Activated naive CD8-positive, alpha-beta T cell treated with anti-CD3 and anti-CD28 coated beads, Interleukin-2, amount 50 U/mL, for 24 hours (primary cell): ENCODE measurements around the gene CDH23.

Experiments used
- ATAC-seq: fragments of 150-1000 bp; cut with Tn5 transposase; one replicate; pipeline ENCODE4 v1.10.0; 2021
- DNase-seq: peaks from one replicate; pipeline ENCODE4 v3.0.0; 2021
- H3K27ac Mint-ChIP-seq: one replicate; pipeline ENCODE4 v1.8.0; 2021; ENCODE audit warnings: mild to moderate bottlenecking, mixed read lengths
- H3K27me3 Mint-ChIP-seq: one replicate; pipeline ENCODE4 v1.8.0; 2021; ENCODE audit warnings: mixed read lengths
- H3K36me3 Mint-ChIP-seq: one replicate; pipeline ENCODE4 v1.8.0; 2021; ENCODE audit warnings: low read depth, mixed read lengths
- H3K4me1 Mint-ChIP-seq: one replicate; pipeline ENCODE4 v1.8.0; 2021; ENCODE audit warnings: mixed read lengths
- H3K4me3 Mint-ChIP-seq: one replicate; pipeline ENCODE4 v1.8.0; 2021; ENCODE audit warnings: mild to moderate bottlenecking, moderate library complexity, mixed read lengths
- H3K9me3 Mint-ChIP-seq: one replicate; pipeline ENCODE4 v1.8.0; 2021; ENCODE audit warnings: mixed read lengths

CDH23 gene

DNA sequence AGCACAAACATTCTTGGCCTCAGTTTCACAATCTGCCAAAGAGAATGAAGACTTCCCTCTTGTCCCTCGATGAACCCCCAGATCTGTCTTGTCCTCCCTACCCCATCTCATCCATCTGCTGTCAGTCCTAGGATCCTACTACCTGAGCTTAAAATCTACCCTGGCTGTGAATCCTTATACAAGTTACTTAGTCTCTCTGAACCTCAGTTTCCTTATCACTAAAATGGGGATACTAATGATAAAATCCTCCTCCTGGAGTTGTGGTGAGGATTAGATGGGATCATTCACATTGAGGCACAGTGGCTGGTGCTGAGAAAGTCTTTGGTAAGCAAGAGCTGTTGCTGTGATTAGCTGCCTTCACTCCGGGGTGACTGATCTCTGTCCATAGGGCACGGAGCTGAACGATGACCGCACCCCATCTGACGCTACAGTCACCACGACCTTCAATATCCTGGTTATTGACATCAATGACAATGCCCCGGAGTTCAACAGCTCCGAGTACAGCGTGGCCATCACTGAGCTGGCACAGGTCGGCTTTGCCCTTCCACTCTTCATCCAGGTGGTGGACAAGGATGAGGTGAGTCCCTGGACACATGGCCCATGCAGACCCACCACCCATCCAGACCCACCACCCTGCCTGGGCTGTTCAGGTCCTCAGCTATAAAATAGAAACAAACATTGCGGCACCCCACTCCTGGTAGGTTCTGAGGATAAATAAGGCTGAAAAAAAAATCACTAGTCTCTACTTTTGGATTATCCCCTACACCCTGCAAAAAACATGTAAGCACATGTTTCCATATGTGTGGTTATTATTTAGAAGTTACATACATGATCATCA is 220.3 kb downstream of the CDH23 start:
- ATAC-seq (no peak), DNase-seq (no peak)
- Mint-ChIP-seq H3K27me3 (peaks cover 4% of the 10 kb centered on the region), H3K36me3 (no peaks in the 10 kb centered on the region), H3K4me1 (peaks cover under 1% of the 10 kb centered on the region), H3K4me3 (no peak overlapping the region), H3K27ac (no peak overlapping the region), H3K9me3 (no peaks in the 10 kb centered on the region)

DNA sequence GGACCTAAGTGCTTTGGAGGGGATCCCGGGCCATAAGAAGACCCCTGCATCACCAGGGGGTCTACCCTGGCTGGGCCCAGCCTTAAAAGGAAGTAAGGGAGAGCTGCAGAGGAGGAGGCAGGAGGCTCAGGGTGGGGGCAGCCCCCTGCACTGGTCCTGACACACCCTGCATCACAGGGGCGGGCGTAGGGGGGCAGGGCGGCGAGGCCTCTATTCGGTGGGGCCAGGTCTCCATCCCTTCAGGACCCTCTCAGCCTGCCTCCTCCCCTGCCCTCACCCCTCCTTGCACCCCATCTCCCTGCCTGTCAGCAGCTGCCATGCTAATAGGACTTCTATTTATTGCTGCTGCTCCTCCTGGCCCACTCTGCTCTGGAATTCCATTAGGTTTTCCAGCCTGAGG is 221.5 kb downstream of the CDH23 start:
- DNase-seq: no peak
- Mint-ChIP-seq H3K27me3 (peaks cover 2% of the 10 kb centered on the region), H3K36me3 (no peaks in the 10 kb centered on the region), H3K27ac (no peak overlapping the region), H3K9me3 (no peaks in the 10 kb centered on the region), H3K4me3 (no peak overlapping the region), H3K4me1 (peaks cover 2% of the 10 kb centered on the region)
- ATAC-seq: no peak

DNA sequence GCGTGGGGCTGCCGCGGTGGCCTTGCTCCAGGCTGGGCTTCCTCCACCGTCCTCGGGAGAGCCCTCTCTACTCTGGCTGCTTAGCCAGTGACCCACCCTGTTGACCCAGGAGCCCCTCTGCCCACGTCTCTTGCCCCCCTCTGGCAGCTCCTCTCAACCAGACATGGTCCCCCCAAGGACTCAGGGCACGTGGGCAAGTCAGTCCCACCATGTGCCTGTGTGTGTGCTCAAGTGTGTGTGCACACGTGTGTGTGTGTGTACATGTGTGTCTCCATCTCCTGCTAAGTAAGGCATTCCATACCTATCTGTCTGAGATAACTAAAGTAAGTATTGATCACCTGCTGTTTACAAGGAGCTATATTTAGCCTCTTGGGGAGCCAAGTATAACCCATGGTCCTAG is 221.9 kb downstream of the CDH23 start:
- no peak for DNase-seq
- peaks cover 2% of the 10 kb centered on the region for H3K4me1 Mint-ChIP-seq
- H3K4me3 Mint-ChIP-seq: no peak overlapping the region
- H3K27ac Mint-ChIP-seq: no peak overlapping the region
- no peaks in the 10 kb centered on the region for H3K9me3 Mint-ChIP-seq
- no peaks in the 10 kb centered on the region for H3K36me3 Mint-ChIP-seq
- ATAC-seq: no peak
- H3K27me3 Mint-ChIP-seq: peaks cover 2% of the 10 kb centered on the region

DNA sequence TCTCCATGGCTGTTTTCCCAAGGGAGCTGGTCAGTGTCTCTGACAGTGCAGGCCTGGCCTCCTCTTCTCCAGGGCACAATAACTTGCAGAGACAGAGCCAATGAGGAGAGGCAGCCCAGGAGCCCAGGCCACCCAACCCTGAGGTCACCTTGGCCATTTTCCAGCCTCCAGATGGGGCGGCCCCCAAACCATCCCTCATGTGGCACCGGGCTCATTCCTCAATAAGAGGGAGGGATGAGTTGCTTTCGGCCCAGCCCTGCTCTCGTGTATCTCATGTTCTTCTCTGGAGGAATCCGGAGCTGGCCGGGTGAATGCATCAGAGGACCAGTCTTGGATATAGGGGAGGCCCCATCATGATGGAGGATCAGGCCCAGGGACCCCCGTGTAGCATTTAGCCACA is 223.9 kb downstream of the CDH23 start:
- H3K9me3 Mint-ChIP-seq: no peaks in the 10 kb centered on the region
- H3K4me1 Mint-ChIP-seq: peaks cover 4% of the 10 kb centered on the region
- no peaks in the 10 kb centered on the region for H3K36me3 Mint-ChIP-seq
- ATAC-seq: no peak
- DNase-seq: no peak
- H3K27me3 Mint-ChIP-seq: peaks cover 2% of the 10 kb centered on the region
- H3K4me3 Mint-ChIP-seq: no peak overlapping the region
- H3K27ac Mint-ChIP-seq: no peak overlapping the region

DNA sequence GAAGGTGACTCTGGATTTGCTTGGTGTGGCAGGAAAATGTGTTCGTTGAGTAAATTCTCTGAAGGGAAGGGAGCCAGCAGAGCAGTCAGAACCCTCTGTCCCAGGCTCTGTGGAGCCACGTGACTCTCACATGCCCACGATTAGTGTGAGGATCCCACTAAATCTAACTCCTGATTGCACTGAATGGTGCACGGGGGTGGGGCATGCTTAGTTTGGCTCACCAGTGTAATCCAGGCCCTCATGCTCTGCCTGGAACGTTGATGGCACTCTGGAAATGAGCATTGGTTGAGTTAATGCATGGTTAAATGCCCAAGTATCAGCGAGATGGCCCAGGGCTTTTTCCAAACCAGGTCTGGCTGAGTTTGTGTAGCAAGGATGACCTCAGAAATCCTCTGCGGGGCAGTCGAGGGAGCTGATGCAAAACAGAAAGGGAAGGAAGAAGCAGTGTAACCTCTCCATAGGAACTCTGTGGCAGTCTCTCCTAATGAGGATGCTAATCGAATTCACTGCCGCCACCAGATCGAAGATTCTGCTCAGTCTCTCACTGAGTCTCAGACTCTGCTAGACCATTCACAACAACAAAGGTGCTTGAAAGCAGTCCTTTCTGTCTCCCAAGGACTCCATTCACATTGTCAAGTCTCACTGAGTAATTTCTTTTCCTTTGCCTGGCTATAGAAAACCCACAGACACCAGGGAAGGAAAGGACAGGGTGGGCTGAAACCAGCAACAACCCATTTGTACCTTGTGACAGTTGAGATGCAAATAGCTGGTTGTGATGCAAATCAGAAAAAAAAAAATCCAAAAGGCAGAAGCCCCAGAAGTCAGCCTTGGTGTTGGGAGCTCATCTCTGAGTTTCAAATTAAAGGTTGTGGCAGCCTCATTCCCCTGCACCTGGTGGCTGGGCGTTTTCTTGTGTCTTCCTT is 224.8 kb downstream of the CDH23 start:
- H3K4me3 Mint-ChIP-seq: no peak overlapping the region
- no peak for ATAC-seq
- no peak overlapping the region for H3K27ac Mint-ChIP-seq
- peaks cover 4% of the 10 kb centered on the region for H3K4me1 Mint-ChIP-seq
- no peaks in the 10 kb centered on the region for H3K9me3 Mint-ChIP-seq
- peaks cover 2% of the 10 kb centered on the region for H3K27me3 Mint-ChIP-seq
- no peak for DNase-seq
- H3K36me3 Mint-ChIP-seq: no peaks in the 10 kb centered on the region

DNA sequence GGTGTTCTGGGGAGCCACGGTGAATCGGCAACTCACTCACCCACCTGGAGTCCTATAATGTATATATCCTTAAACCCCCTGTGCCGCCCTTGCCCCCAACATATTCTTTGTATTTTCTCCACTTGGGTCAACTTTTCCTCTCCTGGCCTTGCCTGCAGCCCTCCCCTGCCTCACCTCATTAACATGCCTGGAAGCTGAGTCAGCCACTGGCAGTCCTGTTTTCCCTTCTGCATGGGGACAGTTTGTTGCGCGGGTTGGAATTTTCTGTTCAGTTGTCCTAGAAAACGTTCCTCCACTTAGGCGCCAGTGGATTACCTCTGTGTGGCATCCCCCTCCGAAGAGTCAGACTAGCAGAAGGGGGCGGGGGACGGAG is 225.4 kb downstream of the CDH23 start:
- no peaks in the 10 kb centered on the region for H3K36me3 Mint-ChIP-seq

DNA sequence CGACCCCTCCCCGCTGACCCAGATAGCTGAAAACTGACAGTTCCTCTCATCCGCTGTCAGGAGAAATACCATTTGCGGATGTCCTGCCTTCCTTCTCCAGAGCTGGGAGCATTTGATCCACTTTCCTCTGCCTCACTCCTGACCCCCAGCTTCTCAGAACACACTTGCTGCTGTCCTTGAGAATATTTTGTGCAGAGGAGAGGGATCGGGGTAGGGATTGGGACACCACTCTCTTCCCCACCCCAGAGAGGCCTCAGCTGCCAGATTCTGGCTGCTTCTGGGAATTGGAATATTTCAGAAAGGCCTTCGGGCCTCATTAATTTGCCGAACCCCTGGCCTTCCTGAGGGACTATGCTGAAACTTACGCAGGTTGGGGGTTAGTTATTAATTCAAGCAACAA is 225.9 kb downstream of the CDH23 start:
- ATAC-seq: no peak
- Mint-ChIP-seq H3K27me3 (peaks cover 2% of the 10 kb centered on the region), H3K36me3 (no peaks in the 10 kb centered on the region), H3K9me3 (no peaks in the 10 kb centered on the region), H3K4me1 (peaks cover 4% of the 10 kb centered on the region), H3K27ac (no peak overlapping the region), H3K4me3 (no peak overlapping the region)
- DNase-seq: no peak

More for the DNA sequence above, 225.4 kb downstream of the CDH23 start:
- DNase-seq (no peak), ATAC-seq (no peak)
- Mint-ChIP-seq H3K9me3 (no peaks in the 10 kb centered on the region), H3K27me3 (peaks cover 2% of the 10 kb centered on the region), H3K27ac (no peak overlapping the region), H3K4me1 (peaks cover 4% of the 10 kb centered on the region), H3K4me3 (no peak overlapping the region)

DNA sequence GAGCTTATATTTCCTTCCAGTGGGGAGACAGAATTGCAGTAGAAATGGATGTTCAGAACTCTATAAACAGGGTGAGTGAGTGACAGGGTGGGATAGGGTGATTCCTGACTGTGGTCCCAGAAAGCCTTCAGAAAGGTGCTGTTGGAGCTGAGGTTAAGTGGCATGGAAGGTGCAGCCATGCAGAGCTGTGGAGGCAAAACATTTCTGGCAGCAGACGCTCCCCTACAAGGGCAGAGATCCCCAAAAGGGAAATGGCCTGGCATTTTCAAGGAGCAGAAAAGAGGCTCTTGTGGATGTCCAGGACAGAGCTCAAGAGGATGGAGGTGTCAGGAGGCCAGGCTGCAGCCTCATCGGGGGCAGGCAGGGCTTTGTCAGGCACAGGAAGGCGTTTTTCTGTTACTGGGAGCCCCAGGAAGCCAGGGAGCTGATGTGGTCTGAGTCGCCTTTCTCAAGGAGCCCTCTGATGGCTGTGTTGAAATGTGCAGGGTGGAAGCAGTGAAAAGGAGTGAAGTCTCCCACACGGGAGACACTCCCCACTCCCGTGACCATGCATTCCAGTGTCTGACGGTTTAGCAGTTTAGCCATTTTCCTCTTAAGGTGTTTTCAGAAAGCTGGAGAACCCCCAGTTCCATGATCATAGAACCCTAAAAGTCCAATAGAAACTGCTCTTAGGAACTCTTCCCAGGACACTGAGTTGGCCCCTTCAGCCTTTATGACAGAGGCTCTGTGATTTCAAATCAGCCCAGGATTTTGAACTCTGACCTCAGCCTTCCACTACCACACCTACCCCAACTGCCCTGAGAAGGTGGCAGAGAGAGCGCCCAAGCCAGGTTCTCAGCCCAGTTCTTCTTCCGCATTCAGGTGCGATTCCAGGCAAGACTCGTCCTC is 226.6 kb downstream of the CDH23 start:
- Mint-ChIP-seq H3K4me1 (peaks cover 4% of the 10 kb centered on the region), H3K27me3 (peaks cover 2% of the 10 kb centered on the region), H3K36me3 (no peaks in the 10 kb centered on the region), H3K4me3 (no peak overlapping the region), H3K9me3 (no peaks in the 10 kb centered on the region), H3K27ac (no peak overlapping the region)
- DNase-seq: no peak
- no peak for ATAC-seq

DNA sequence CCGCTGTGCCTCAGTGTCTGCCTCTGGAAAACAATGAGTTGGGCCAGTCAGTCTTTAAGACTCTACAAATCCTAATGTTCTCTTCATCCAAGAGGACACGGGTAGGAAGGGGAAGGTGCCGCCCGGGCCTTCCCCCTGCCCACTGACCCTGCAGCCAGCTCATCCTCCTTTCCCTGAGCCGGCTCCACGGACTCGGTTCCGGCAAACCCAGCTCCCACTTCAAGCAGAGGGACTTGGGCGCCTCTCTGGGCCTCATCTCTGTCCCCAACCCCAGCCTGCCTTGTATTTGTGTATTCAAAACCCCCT is 227.2 kb downstream of the CDH23 start:
- H3K9me3 Mint-ChIP-seq: no peaks in the 10 kb centered on the region
- no peaks in the 10 kb centered on the region for H3K36me3 Mint-ChIP-seq
- H3K4me1 Mint-ChIP-seq: peaks cover 4% of the 10 kb centered on the region
- no peak overlapping the region for H3K27ac Mint-ChIP-seq
- DNase-seq (no peak), ATAC-seq (no peak)
- H3K4me3 Mint-ChIP-seq: no peak overlapping the region
- peaks cover 2% of the 10 kb centered on the region for H3K27me3 Mint-ChIP-seq

DNA sequence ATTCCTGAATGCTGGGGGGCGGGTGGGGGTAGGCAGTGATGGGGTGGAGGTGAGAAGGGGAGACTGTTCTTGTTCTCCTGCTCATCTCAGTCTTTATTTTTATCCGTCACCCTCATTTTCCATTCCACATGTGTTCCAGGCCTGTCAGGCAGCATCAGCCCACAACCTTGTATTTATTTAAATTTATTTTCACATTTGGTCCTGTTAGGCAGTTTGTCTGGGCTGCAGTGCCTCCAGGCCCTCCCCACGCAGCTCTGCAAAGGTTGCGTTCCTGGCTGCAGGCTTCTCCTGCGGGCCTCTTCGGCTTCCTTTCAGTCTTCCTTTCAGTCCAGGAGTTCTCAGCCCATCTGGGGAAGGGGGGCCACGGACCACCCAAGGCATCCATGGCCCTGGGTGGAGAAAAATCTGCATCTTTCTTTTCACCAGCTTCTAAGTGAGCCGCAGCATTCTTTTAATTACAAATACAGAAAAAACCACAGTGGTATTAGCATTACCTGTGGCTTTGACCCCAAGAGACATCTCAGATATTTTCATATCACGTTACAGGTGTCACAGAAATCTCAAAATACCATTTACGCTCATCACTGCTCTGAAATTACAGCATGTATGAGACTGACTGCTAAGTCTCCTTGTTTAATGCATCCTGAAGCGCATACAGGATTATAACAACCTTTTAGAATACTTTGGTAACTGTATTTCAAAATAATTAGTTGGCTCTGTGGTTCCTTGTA is 228.9 kb downstream of the CDH23 start:
- DNase-seq (no peak), ATAC-seq (no peak)
- Mint-ChIP-seq H3K9me3 (no peaks in the 10 kb centered on the region), H3K27me3 (peaks cover 2% of the 10 kb centered on the region), H3K4me3 (no peak overlapping the region), H3K36me3 (no peaks in the 10 kb centered on the region), H3K27ac (no peak overlapping the region), H3K4me1 (peaks cover 4% of the 10 kb centered on the region)

DNA sequence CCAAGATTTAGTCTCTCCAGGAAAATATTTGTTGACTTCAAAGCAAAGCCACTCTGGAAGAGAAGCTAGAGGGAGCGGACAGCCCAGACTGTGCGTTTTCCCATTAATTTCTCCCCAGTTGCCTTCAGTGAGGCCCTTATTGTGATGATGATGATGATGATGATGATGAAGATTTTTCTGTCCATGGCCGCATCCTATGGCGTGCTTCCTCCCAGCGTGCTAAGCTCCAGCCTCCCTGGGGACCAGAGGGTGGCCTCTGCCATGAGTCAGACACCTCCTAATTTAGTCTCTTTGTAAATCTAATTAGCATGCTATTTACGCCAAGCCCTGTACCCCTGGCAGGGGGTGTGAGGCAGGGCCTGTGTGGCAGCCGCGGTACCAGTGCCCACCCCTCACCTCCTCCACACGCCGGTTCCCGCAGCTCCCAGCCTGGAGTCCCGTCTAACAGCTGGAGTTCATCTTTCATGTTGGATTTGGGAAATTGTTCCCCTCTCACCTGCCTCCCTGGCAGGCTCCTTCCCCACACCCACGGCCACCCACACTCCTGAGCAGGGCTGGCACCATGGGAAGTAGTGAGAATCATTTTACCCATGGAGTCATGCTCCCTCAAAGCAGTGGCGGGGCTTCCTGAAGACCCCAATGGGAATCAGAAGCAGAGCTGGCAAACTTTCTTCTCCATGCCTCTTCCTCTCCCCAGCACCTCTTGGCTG is 230.7 kb downstream of the CDH23 start:
- H3K4me3 Mint-ChIP-seq: no peak overlapping the region
- ATAC-seq (no peak), DNase-seq (no peak)
- no peak overlapping the region for H3K27ac Mint-ChIP-seq
- no peaks in the 10 kb centered on the region for H3K36me3 Mint-ChIP-seq
- no peaks in the 10 kb centered on the region for H3K9me3 Mint-ChIP-seq
- peaks cover 2% of the 10 kb centered on the region for H3K4me1 Mint-ChIP-seq
- H3K27me3 Mint-ChIP-seq: peaks cover 4% of the 10 kb centered on the region

DNA sequence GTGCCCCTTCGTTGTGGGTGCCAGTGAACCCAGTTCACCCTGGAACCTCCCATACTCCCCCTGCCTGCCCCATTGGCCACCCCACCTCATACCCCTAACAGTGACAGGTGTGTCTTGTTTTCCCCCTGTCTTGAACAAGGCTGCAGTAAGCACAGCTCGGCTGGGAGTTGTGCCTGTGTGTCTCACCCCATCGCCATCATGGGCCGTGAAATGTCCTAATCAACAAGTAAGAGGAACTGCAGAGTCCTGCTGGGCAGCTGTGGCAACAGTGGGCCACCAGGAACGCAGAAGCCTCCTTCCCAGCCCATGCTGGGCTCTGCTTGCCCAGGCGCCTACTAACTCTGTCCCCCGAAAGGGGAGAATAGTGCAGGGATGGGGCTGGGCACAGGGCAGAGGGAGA is 231.2 kb downstream of the CDH23 start:
- Mint-ChIP-seq H3K36me3 (no peaks in the 10 kb centered on the region), H3K9me3 (no peaks in the 10 kb centered on the region), H3K27me3 (peaks cover 7% of the 10 kb centered on the region), H3K27ac (no peak overlapping the region), H3K4me1 (peaks cover 2% of the 10 kb centered on the region), H3K4me3 (no peak overlapping the region)
- DNase-seq (no peak), ATAC-seq (no peak)

DNA sequence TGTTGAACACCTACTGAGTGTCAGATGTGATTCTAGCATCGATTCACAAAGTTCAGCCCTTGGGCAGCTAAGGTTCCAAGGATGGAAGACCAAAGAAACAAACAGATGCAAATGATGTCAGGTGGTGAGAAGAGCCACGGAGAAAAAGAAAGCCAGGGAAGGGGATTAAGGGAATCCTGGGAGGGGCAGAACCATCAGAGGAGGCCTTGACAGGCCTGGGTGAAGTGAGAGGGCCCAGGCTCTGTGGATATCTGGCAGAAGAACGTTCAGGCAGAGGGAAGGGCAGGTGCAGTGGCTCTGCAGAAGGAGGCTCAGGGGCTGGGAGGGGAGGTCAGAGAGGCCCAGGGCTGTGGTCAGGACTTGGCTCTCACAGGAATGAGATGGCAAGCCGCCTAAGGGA is 232.4 kb downstream of the CDH23 start:
- Mint-ChIP-seq H3K4me3 (no peak overlapping the region), H3K4me1 (no peaks in the 10 kb centered on the region)

More for the DNA sequence above, 232.4 kb downstream of the CDH23 start:
- peaks cover 7% of the 10 kb centered on the region for H3K27me3 Mint-ChIP-seq
- no peak for DNase-seq
- H3K36me3 Mint-ChIP-seq: no peaks in the 10 kb centered on the region
- H3K27ac Mint-ChIP-seq: no peak overlapping the region
- ATAC-seq: no peak
- no peaks in the 10 kb centered on the region for H3K9me3 Mint-ChIP-seq
